Activated T-cell treated with anti-CD3 and anti-CD28 coated beads, Interleukin-2, amount 50 U/mL, for 4 hours (primary cell): ENCODE measurements around the gene TLX3. TPM values are rescaled to one million over a fixed set of nuclear protein-coding genes. Genes with fewer than 3 reads are reported as not detected.
A peak's percentile ranks its signal among the peaks of the same experiment; 100 is the strongest.

Source experiments
- ATAC-seq, 2 donors: fragments of 200-7000 bp; cut with Tn5 transposase; one replicate each; pipeline ENCODE4 v1.10.0; 2021
- DNase-seq: peaks from one replicate; pipeline ENCODE4 v3.0.0-alpha.2; 2020
- H3K27me3 Mint-ChIP-seq: one replicate; pipeline ENCODE4 v1.8.0; 2021; ENCODE audit warnings: low read depth, mixed read lengths
- H3K36me3 Mint-ChIP-seq: one replicate; pipeline ENCODE4 v1.8.0; 2022; ENCODE audit warnings: mixed read lengths; ENCODE audit not compliant: insufficient read depth
- H3K4me1 Mint-ChIP-seq: one replicate; pipeline ENCODE4 v1.8.0; 2021; ENCODE audit warnings: low read depth, mixed read lengths
- H3K4me3 Mint-ChIP-seq: one replicate; pipeline ENCODE4 v1.8.0; 2021; ENCODE audit warnings: mild to moderate bottlenecking, moderate library complexity, mixed read lengths
- H3K9me3 Mint-ChIP-seq: one replicate; pipeline ENCODE4 v1.8.0; 2021; ENCODE audit warnings: mixed read lengths
- total RNA-seq, 3 donors: library from RNA; stranded (reverse); gene quantifications; one replicate each; pipeline ENCODE4 v1.2.1, GENCODE V29; 2021

TLX3 gene
- total RNA-seq: not detected

GRCh38 chr5:171308453-171309275 lies at the start of gene TLX3:
Gene TLX3 (plus strand): TSS chr5:171309248. CDS start chr5:171309366, 118 bp downstream.
- no peaks in the 10 kb centered on the region for H3K36me3 Mint-ChIP-seq
- H3K27me3 Mint-ChIP-seq: peaks cover 69% of the 10 kb centered on the region
- no peak for ATAC-seq
- DNase-seq: no peak
- peaks cover 24% of the 10 kb centered on the region for H3K4me1 Mint-ChIP-seq
- H3K4me3 Mint-ChIP-seq: no peak within 1 kb of the TSS
- no peaks in the 10 kb centered on the region for H3K9me3 Mint-ChIP-seq

- no peak overlapping the region for H3K4me3 Mint-ChIP-seq
- peaks cover 14% of the 10 kb centered on the region for H3K4me1 Mint-ChIP-seq
- H3K36me3 Mint-ChIP-seq: no peaks in the 10 kb centered on the region
- ATAC-seq (no peak), DNase-seq (no peak)
- H3K27me3 Mint-ChIP-seq: no peaks in the 10 kb centered on the region
- no peaks in the 10 kb centered on the region for H3K9me3 Mint-ChIP-seq
Measured at GRCh38 chr5:171261361-171261760, 47.7 kb upstream of the TLX3 start.

GRCh38 chr5:171261904-171262303 lies 47.1 kb upstream of the TLX3 start:
- Mint-ChIP-seq H3K4me3 (no peak overlapping the region), H3K9me3 (no peaks in the 10 kb centered on the region), H3K27me3 (no peaks in the 10 kb centered on the region), H3K36me3 (no peaks in the 10 kb centered on the region), H3K4me1 (peaks cover 14% of the 10 kb centered on the region)
- DNase-seq: no peak
- ATAC-seq: no peak

GRCh38 chr5:171263181-171263580 lies 45.9 kb upstream of the TLX3 start:
- Mint-ChIP-seq H3K4me3 (no peak overlapping the region), H3K36me3 (no peaks in the 10 kb centered on the region), H3K4me1 (peaks cover 14% of the 10 kb centered on the region), H3K27me3 (no peaks in the 10 kb centered on the region), H3K9me3 (no peaks in the 10 kb centered on the region)
- ATAC-seq (no peak), DNase-seq (no peak)

- Mint-ChIP-seq H3K9me3 (no peaks in the 10 kb centered on the region), H3K4me1 (peaks cover 14% of the 10 kb centered on the region), H3K36me3 (no peaks in the 10 kb centered on the region), H3K4me3 (no peak overlapping the region), H3K27me3 (peaks cover 4% of the 10 kb centered on the region)
- no peak for DNase-seq
- no peak for ATAC-seq
Measured at GRCh38 chr5:171264843-171265242, 44.2 kb upstream of the TLX3 start.

GRCh38 chr5:171268700-171269620 lies 40.1 kb upstream of the TLX3 start:
- Mint-ChIP-seq H3K9me3 (peaks cover 6% of the 10 kb centered on the region), H3K4me1 (peaks cover 13% of the 10 kb centered on the region), H3K4me3 (no peak overlapping the region), H3K27me3 (peaks cover 11% of the 10 kb centered on the region), H3K36me3 (no peaks in the 10 kb centered on the region)
- DNase-seq (no peak), ATAC-seq (no peak)

GRCh38 chr5:171269717-171270116 lies 39.3 kb upstream of the TLX3 start:
- peaks cover 11% of the 10 kb centered on the region for H3K27me3 Mint-ChIP-seq
- no peaks in the 10 kb centered on the region for H3K36me3 Mint-ChIP-seq
- H3K4me1 Mint-ChIP-seq: peaks cover 5% of the 10 kb centered on the region
- H3K9me3 Mint-ChIP-seq: peaks cover 6% of the 10 kb centered on the region
- DNase-seq: no peak
- no peak overlapping the region for H3K4me3 Mint-ChIP-seq
- ATAC-seq: no peak

GRCh38 chr5:171270136-171270535 lies 38.9 kb upstream of the TLX3 start:
- H3K4me1 Mint-ChIP-seq: peaks cover under 1% of the 10 kb centered on the region
- no peaks in the 10 kb centered on the region for H3K36me3 Mint-ChIP-seq
- H3K9me3 Mint-ChIP-seq: peaks cover 6% of the 10 kb centered on the region
- H3K27me3 Mint-ChIP-seq: peaks cover 11% of the 10 kb centered on the region
- no peak for ATAC-seq
- H3K4me3 Mint-ChIP-seq: no peak overlapping the region
- DNase-seq: no peak

- ATAC-seq (no peak), DNase-seq (no peak)
- Mint-ChIP-seq H3K36me3 (no peaks in the 10 kb centered on the region), H3K4me1 (no peaks in the 10 kb centered on the region), H3K27me3 (peaks cover 11% of the 10 kb centered on the region), H3K9me3 (peaks cover 6% of the 10 kb centered on the region), H3K4me3 (no peak overlapping the region)
Measured at GRCh38 chr5:171271798-171272197, 37.2 kb upstream of the TLX3 start.

GRCh38 chr5:171272996-171273970 lies 35.8 kb upstream of the TLX3 start:
- Mint-ChIP-seq H3K4me1 (no peaks in the 10 kb centered on the region), H3K27me3 (peaks cover 11% of the 10 kb centered on the region), H3K9me3 (peaks cover 6% of the 10 kb centered on the region), H3K4me3 (no peak overlapping the region), H3K36me3 (no peaks in the 10 kb centered on the region)
- peak in 1 of 2 donors; percentile 40 for ATAC-seq
- DNase-seq: no peak

- no peak overlapping the region for H3K4me3 Mint-ChIP-seq
- H3K27me3 Mint-ChIP-seq: peaks cover 9% of the 10 kb centered on the region
- no peak for DNase-seq
- H3K36me3 Mint-ChIP-seq: no peaks in the 10 kb centered on the region
- ATAC-seq: no peak
- H3K4me1 Mint-ChIP-seq: no peaks in the 10 kb centered on the region
- peaks cover 6% of the 10 kb centered on the region for H3K9me3 Mint-ChIP-seq
Measured at GRCh38 chr5:171275841-171276544, 33.1 kb upstream of the TLX3 start.

- ATAC-seq (no peak), DNase-seq (no peak)
- Mint-ChIP-seq H3K27me3 (peaks cover 20% of the 10 kb centered on the region), H3K4me1 (no peaks in the 10 kb centered on the region), H3K36me3 (no peaks in the 10 kb centered on the region), H3K9me3 (no peaks in the 10 kb centered on the region), H3K4me3 (no peak overlapping the region)
Measured at GRCh38 chr5:171283753-171284152, 25.3 kb upstream of the TLX3 start.

- no peaks in the 10 kb centered on the region for H3K9me3 Mint-ChIP-seq
- no peak overlapping the region for H3K4me3 Mint-ChIP-seq
- H3K36me3 Mint-ChIP-seq: no peaks in the 10 kb centered on the region
- peaks cover 24% of the 10 kb centered on the region for H3K27me3 Mint-ChIP-seq
- no peak for DNase-seq
- ATAC-seq: no peak
- no peaks in the 10 kb centered on the region for H3K4me1 Mint-ChIP-seq
Measured at GRCh38 chr5:171285465-171285864, 23.6 kb upstream of the TLX3 start.
